ENCODE measurements around the gene BCL2L1.

DNA sequence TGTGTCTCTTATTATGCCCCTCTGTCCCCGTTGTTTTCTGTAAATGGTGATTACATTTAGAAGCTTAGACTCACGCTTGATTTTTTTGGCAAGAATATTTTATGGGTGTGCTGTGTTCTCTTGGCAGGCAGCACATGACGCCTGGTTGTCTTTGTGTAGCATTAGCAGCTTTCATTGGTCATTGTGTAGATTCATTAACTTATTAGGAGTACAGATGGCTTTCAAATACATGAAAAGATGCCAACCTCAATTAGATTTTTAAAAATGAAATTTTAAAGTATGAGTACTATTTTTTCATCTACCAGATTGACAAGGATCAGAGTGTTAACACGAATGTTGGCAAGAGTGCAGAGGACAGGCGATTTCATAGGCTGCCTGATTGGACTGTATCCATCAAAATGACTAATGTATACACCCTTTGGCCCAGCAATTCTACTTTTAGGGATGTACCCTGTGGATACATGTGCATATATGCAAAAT lies 69.7 kb downstream of the BCL2L1 start:
- TF ChIP-seq EZH2 (IDR thresholded peaks at IDR 0.05; ENCODE audit: low read length, unreplicated experiment) (no peak), EZH2phosphoT487 (IDR thresholded peaks at IDR 0.05; ENCODE audit: borderline replicate concordance, low read length) (no peak)
- TF ChIP-seq, protein P1, sequence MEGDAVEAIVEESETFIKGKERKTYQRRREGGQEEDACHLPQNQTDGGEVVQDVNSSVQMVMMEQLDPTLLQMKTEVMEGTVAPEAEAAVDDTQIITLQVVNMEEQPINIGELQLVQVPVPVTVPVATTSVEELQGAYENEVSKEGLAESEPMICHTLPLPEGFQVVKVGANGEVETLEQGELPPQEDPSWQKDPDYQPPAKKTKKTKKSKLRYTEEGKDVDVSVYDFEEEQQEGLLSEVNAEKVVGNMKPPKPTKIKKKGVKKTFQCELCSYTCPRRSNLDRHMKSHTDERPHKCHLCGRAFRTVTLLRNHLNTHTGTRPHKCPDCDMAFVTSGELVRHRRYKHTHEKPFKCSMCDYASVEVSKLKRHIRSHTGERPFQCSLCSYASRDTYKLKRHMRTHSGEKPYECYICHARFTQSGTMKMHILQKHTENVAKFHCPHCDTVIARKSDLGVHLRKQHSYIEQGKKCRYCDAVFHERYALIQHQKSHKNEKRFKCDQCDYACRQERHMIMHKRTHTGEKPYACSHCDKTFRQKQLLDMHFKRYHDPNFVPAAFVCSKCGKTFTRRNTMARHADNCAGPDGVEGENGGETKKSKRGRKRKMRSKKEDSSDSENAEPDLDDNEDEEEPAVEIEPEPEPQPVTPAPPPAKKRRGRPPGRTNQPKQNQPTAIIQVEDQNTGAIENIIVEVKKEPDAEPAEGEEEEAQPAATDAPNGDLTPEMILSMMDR (conservative IDR thresholded peaks at IDR 0.05; ENCODE audit: low read depth, low read length), result no peak

Data from PC-3 (cell line).